GM23338 (cell line): ENCODE data around the gene ESRRB. TPM values are rescaled to one million over a fixed set of nuclear protein-coding genes. Genes with fewer than 3 reads are reported as not detected.
"Not testable (repeated sequence)": the region's sequence is repeated elsewhere in the genome, so short reads cannot be mapped to it uniquely, and the experiment has no call there.

Experiments
- ATAC-seq: fragments of 200-7000 bp; cut with Tn5 transposase; 3 replicates; pipeline ENCODE4 v1.9.1; 2020
- DNase-seq: peaks from one replicate; pipeline ENCODE4 v3.0.0-alpha.2; 2015; ENCODE audit warnings: low spot score
- H2AFZ ChIP-seq: fragments of 200-600 bp; sonication (generic); 2 replicates; pipeline ENCODE4 v1.8.0; 2016; ENCODE audit warnings: antibody characterized with exemption, mild to moderate bottlenecking, moderate library complexity
- H3F3A ChIP-seq: fragments of 200-600 bp; sonication (generic); replicated peaks from 2 replicates; pipeline ENCODE4 v1.8.0; 2017; ENCODE audit warnings: antibody characterized with exemption, mixed run types, low read depth
- H3K27ac ChIP-seq: fragments of 200-600 bp; sonication (generic); 2 replicates; pipeline ENCODE4 v1.6.1; 2016; ENCODE audit warnings: low read depth
- H3K27me3 ChIP-seq: fragments of 200-600 bp; sonication (generic); 2 replicates; pipeline ENCODE4 v1.8.0; 2016; ENCODE audit warnings: mild to moderate bottlenecking, mixed run types, moderate library complexity; ENCODE audit not compliant: insufficient read depth
- H3K36me3 ChIP-seq: fragments of 200-600 bp; sonication (generic); 2 replicates; pipeline ENCODE4 v1.8.0; 2016; ENCODE audit warnings: mild to moderate bottlenecking; ENCODE audit not compliant: insufficient read depth
- H3K4me1 ChIP-seq: fragments of 200-600 bp; sonication (generic); 2 replicates; pipeline ENCODE4 v1.8.0; 2016; ENCODE audit warnings: mild to moderate bottlenecking, moderate library complexity; ENCODE audit not compliant: insufficient read depth
- H3K4me2 ChIP-seq: fragments of 200-600 bp; sonication (generic); 2 replicates; pipeline ENCODE4 v1.7.1; 2017; ENCODE audit warnings: mixed run types
- H3K4me3 ChIP-seq: fragments of 200-600 bp; sonication (generic); 2 replicates; pipeline ENCODE4 v1.6.1; 2016; ENCODE audit warnings: mixed run types
- H3K79me2 ChIP-seq: fragments of 200-600 bp; sonication (generic); replicated peaks from 2 replicates; pipeline ENCODE4 v1.8.0; 2017; ENCODE audit warnings: mild to moderate bottlenecking; ENCODE audit not compliant: insufficient read depth
- H3K9me2 ChIP-seq: fragments of 200-600 bp; sonication (generic); 2 replicates; pipeline ENCODE4 v1.8.0; 2017; ENCODE audit not compliant: insufficient read depth
- H4K20me1 ChIP-seq: fragments of 200-600 bp; sonication (generic); replicated peaks from 2 replicates; pipeline ENCODE4 v1.8.0; 2017; ENCODE audit warnings: mild to moderate bottlenecking; ENCODE audit not compliant: insufficient read depth
- H3K27ac Mint-ChIP-seq: 2 replicates; pipeline ENCODE4 v1.8.0; 2020; ENCODE audit warnings: inconsistent platforms, mild to moderate bottlenecking, moderate library complexity, mixed read lengths
- H3K27me3 Mint-ChIP-seq: 3 replicates; pipeline ENCODE4 v1.8.0; 2022; ENCODE audit warnings: low read depth, mild to moderate bottlenecking, moderate library complexity, mixed read lengths, inconsistent platforms; ENCODE audit not compliant: insufficient read depth, poor library complexity
- H3K36me3 Mint-ChIP-seq: 3 replicates; pipeline ENCODE4 v1.8.0; 2021; ENCODE audit warnings: low read depth, mild to moderate bottlenecking, inconsistent platforms, moderate library complexity, mixed read lengths
- H3K4me1 Mint-ChIP-seq: 3 replicates; pipeline ENCODE4 v1.8.0; 2020; ENCODE audit warnings: mild to moderate bottlenecking, inconsistent platforms, mixed read lengths
- H3K4me3 Mint-ChIP-seq: 3 replicates; pipeline ENCODE4 v1.8.0; 2021; ENCODE audit warnings: moderate library complexity, mild to moderate bottlenecking, inconsistent platforms, mixed read lengths
- H3K9me3 Mint-ChIP-seq: 3 replicates; pipeline ENCODE4 v1.8.0; 2020; ENCODE audit warnings: moderate library complexity, mild to moderate bottlenecking, inconsistent platforms, mixed read lengths
- CREB1 ChIP-seq: fragments of 250-450 bp; sonication (Bioruptor Pico); IDR thresholded peaks from 2 replicates; pipeline ENCODE4 v1.5.0; 2020; ENCODE audit warnings: low read depth, mild to moderate bottlenecking, moderate library complexity
- EZH2 ChIP-seq: fragments of 200-600 bp; sonication (generic); IDR thresholded peaks from one replicate; pipeline ENCODE4 v1.8.0; 2017; ENCODE audit warnings: antibody characterized with exemption, mild to moderate bottlenecking, low read depth; ENCODE audit not compliant: unreplicated experiment
- EZH2phosphoT487 ChIP-seq: fragments of 200-600 bp; sonication (generic); IDR thresholded peaks from one replicate; pipeline ENCODE4 v1.8.1; 2018; ENCODE audit warnings: antibody characterized with exemption; ENCODE audit not compliant: unreplicated experiment
- JUNB ChIP-seq: IDR thresholded peaks from one replicate; pipeline ENCODE4 v1.6.1; 2016; ENCODE audit warnings: antibody characterized with exemption; ENCODE audit not compliant: unreplicated experiment
- NANOG ChIP-seq: IDR thresholded peaks from 2 replicates; pipeline ENCODE4 v1.6.1; 2016; ENCODE audit warnings: antibody characterized with exemption, borderline replicate concordance
- POLR2AphosphoS5 ChIP-seq: IDR thresholded peaks from 2 replicates; pipeline ENCODE4 v1.6.1; 2016; ENCODE audit warnings: antibody characterized with exemption, low read depth
- STAT1 ChIP-seq: IDR thresholded peaks from one replicate; pipeline ENCODE4 v1.6.1; 2016; ENCODE audit warnings: antibody characterized with exemption; ENCODE audit not compliant: unreplicated experiment
- ZNF114 ChIP-seq: fragments of 250-450 bp; sonication (Bioruptor Pico); IDR thresholded peaks from 2 replicates; pipeline ENCODE4 v1.5.0; 2020; ENCODE audit warnings: mild to moderate bottlenecking, moderate library complexity
- polyA plus RNA-seq: library from polyadenylated mRNA; unstranded; fragments of >200 nt; fragmentation: Nextera tagmentation; extraction: Ambion mirVana; gene quantifications from 2 replicates; pipeline ENCODE4 v1.2.1, GENCODE V29; 2016
- total RNA-seq: library from RNA; depleted of rRNA; stranded (reverse); fragments of >200 nt; shearing (Covaris generic); gene quantifications from 2 replicates; pipeline ENCODE4 v1.2.3, GENCODE V29; 2014
- TF ChIP-seq, protein P1 (sequence below): IDR thresholded peaks from one replicate; pipeline ENCODE4 v1.6.1; 2018; ENCODE audit warnings: antibody characterized with exemption; ENCODE audit not compliant: unreplicated experiment
- TF ChIP-seq, protein P2 (sequence below): fragments of 250-450 bp; sonication (Bioruptor Pico); IDR thresholded peaks from 2 replicates; pipeline ENCODE4 v1.5.0; 2020; ENCODE audit warnings: mild to moderate bottlenecking, moderate library complexity

ESRRB gene
- total and polyA plus RNA-seq, 2 experiments from 2014 or later, result 0.31 to 0.52 TPM

DNA sequence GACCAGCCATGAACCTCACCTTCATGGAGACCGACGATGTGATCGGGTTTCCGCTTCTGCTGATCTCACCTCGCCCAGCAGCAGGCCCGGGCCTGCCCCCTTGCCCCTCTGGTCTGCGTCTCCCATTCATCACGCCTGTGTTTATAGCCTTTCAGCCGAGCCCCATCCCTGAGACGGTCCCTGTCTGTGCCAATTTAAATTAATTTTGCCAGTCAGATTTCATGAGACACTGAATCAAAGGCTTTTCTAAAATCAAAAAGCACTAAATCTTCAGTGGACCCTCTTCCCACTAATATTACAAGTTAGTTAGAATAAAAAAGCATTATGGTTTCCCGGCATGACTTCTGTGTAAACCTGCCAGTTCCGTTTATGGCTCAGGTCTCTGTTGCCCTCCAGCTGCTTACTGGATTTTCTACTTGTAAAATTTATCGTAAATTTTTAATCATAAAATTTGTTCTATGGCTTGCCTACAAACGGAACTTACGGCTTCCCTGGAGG, 155.9 kb downstream of the ESRRB start (continued):
- TF ChIP-seq JUNB (no peak), CREB1 (CRISPR knock-in tag) (no peak), STAT1 (no peak), EZH2phosphoT487 (no peak), ZNF114 (CRISPR knock-in tag) (no peak)
- TF ChIP-seq, protein P1, sequence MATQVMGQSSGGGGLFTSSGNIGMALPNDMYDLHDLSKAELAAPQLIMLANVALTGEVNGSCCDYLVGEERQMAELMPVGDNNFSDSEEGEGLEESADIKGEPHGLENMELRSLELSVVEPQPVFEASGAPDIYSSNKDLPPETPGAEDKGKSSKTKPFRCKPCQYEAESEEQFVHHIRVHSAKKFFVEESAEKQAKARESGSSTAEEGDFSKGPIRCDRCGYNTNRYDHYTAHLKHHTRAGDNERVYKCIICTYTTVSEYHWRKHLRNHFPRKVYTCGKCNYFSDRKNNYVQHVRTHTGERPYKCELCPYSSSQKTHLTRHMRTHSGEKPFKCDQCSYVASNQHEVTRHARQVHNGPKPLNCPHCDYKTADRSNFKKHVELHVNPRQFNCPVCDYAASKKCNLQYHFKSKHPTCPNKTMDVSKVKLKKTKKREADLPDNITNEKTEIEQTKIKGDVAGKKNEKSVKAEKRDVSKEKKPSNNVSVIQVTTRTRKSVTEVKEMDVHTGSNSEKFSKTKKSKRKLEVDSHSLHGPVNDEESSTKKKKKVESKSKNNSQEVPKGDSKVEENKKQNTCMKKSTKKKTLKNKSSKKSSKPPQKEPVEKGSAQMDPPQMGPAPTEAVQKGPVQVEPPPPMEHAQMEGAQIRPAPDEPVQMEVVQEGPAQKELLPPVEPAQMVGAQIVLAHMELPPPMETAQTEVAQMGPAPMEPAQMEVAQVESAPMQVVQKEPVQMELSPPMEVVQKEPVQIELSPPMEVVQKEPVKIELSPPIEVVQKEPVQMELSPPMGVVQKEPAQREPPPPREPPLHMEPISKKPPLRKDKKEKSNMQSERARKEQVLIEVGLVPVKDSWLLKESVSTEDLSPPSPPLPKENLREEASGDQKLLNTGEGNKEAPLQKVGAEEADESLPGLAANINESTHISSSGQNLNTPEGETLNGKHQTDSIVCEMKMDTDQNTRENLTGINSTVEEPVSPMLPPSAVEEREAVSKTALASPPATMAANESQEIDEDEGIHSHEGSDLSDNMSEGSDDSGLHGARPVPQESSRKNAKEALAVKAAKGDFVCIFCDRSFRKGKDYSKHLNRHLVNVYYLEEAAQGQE, result no peak

DNA sequence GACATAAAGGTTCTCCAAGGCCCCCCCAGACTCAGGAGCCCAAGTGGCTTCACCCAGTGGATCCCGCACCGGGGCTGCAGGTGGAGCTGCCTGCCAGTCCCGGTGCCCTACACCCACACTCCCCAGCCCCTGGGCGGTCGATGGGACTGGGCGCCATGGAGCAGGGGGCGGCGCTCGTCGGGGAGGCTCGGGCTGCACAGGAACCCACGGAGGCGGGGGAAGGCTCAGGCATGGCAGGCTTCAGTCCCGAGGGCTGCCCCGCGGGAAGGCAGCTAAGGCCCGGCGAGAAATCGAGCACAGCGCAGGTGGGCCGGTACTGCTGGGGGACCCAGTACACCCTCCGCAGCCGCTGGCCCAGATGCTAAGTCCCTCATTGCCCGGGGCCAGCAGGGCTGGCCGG, 160.7 kb downstream of the ESRRB start:
- H3K36me3 Mint-ChIP-seq, H3K27ac Mint-ChIP-seq, H3K27ac ChIP-seq, H3K4me3 ChIP-seq, ATAC-seq, H2AFZ ChIP-seq, H3K27me3 Mint-ChIP-seq, H3K36me3 ChIP-seq, DNase-seq, H3K9me2 ChIP-seq, H3K4me2 ChIP-seq, H3K27me3 ChIP-seq, H3K79me2 ChIP-seq, H4K20me1 ChIP-seq, H3F3A ChIP-seq, H3K4me3 Mint-ChIP-seq, H3K4me1 ChIP-seq, H3K9me3 Mint-ChIP-seq: not testable (repeated sequence)
- peaks cover 29% of the 10 kb centered on the region for H3K4me1 Mint-ChIP-seq

DNA sequence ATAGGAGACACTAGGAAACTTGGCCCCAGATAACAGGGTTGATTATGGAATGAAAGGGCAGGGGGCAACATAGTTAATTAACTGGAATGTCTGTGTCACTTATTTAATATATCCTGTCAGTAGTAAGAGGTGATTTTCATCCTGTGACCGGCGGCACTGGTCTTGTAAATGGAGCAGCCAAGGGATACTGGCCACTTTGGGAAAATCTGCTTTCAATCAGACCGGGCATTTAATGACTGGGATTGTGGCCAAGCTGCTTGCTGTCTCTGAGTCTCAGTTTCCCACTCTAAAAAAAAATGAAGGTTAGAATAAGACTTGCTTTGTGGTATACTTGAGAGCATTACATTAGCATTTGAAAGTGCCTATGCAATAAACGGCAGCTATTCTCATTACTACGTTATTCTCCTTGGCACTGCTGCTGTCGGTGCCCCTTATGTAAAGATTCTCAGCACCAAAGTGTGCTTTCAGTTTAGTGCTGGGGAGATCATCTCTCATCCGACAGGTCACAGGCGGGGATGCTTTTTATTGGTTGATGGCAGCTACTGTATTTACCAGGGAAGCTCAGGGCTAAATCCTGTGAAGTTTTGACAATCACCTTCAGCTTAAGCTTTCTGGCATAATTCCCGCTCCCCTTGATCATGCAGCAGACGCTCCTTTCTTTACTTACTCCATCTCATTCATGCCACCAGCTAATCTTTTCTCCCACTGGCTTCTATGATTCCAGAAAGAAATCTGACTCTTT, 162.1 kb downstream of the ESRRB start:
- no peak overlapping the region for H3K27ac Mint-ChIP-seq
- peaks cover 32% of the 10 kb centered on the region for H3K4me1 Mint-ChIP-seq
- no peak for ATAC-seq
- H3K9me3 Mint-ChIP-seq, result peaks cover 2% of the 10 kb centered on the region; the same call in 1 of the 3 replicates
- H3F3A ChIP-seq, result no peaks in the 10 kb centered on the region
- H3K27me3 ChIP-seq, result no peaks in the 10 kb centered on the region
- H3K36me3 Mint-ChIP-seq, result no peaks in the 10 kb centered on the region; the same call in 2 of the 3 replicates
- no peaks in the 10 kb centered on the region for H3K36me3 ChIP-seq
- H3K79me2 ChIP-seq, result no peaks in the 10 kb centered on the region
- no peak overlapping the region for H3K4me3 ChIP-seq
- H4K20me1 ChIP-seq, result no peaks in the 10 kb centered on the region
- TF ChIP-seq EZH2 (no peak), NANOG (no peak), POLR2AphosphoS5 (no peak), EZH2phosphoT487 (no peak), JUNB (no peak)
- TF ChIP-seq, protein P2, sequence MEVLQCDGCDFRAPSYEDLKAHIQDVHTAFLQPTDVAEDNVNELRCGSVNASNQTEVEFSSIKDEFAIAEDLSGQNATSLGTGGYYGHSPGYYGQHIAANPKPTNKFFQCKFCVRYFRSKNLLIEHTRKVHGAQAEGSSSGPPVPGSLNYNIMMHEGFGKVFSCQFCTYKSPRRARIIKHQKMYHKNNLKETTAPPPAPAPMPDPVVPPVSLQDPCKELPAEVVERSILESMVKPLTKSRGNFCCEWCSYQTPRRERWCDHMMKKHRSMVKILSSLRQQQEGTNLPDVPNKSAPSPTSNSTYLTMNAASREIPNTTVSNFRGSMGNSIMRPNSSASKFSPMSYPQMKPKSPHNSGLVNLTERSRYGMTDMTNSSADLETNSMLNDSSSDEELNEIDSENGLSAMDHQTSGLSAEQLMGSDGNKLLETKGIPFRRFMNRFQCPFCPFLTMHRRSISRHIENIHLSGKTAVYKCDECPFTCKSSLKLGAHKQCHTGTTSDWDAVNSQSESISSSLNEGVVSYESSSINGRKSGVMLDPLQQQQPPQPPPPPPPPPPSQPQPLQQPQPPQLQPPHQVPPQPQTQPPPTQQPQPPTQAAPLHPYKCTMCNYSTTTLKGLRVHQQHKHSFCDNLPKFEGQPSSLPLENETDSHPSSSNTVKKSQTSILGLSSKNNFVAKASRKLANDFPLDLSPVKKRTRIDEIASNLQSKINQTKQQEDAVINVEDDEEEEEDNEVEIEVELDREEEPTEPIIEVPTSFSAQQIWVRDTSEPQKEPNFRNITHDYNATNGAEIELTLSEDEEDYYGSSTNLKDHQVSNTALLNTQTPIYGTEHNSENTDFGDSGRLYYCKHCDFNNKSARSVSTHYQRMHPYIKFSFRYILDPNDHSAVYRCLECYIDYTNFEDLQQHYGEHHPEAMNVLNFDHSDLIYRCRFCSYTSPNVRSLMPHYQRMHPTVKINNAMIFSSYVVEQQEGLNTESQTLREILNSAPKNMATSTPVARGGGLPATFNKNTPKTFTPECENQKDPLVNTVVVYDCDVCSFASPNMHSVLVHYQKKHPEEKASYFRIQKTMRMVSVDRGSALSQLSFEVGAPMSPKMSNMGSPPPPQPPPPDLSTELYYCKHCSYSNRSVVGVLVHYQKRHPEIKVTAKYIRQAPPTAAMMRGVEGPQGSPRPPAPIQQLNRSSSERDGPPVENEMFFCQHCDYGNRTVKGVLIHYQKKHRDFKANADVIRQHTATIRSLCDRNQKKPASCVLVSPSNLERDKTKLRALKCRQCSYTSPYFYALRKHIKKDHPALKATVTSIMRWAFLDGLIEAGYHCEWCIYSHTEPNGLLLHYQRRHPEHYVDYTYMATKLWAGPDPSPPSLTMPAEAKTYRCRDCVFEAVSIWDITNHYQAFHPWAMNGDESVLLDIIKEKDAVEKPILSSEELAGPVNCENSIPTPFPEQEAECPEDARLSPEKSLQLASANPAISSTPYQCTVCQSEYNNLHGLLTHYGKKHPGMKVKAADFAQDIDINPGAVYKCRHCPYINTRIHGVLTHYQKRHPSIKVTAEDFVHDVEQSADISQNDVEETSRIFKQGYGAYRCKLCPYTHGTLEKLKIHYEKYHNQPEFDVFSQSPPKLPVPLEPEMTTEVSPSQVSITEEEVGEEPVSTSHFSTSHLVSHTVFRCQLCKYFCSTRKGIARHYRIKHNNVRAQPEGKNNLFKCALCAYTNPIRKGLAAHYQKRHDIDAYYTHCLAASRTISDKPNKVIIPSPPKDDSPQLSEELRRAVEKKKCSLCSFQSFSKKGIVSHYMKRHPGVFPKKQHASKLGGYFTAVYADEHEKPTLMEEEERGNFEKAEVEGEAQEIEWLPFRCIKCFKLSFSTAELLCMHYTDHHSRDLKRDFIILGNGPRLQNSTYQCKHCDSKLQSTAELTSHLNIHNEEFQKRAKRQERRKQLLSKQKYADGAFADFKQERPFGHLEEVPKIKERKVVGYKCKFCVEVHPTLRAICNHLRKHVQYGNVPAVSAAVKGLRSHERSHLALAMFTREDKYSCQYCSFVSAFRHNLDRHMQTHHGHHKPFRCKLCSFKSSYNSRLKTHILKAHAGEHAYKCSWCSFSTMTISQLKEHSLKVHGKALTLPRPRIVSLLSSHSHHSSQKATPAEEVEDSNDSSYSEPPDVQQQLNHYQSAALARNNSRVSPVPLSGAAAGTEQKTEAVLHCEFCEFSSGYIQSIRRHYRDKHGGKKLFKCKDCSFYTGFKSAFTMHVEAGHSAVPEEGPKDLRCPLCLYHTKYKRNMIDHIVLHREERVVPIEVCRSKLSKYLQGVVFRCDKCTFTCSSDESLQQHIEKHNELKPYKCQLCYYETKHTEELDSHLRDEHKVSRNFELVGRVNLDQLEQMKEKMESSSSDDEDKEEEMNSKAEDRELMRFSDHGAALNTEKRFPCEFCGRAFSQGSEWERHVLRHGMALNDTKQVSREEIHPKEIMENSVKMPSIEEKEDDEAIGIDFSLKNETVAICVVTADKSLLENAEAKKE (CRISPR knock-in tag), result no peak
- no peak overlapping the region for H3K4me2 ChIP-seq
- no peak overlapping the region for H2AFZ ChIP-seq
- H3K9me2 ChIP-seq, result no peaks in the 10 kb centered on the region
- no peak overlapping the region for H3K4me3 Mint-ChIP-seq
- peaks cover 3% of the 10 kb centered on the region for H3K27me3 Mint-ChIP-seq
- DNase-seq, result no peak
- no peak overlapping the region for H3K27ac ChIP-seq
- H3K4me1 ChIP-seq, result peaks cover 5% of the 10 kb centered on the region
